IMR-90 (cell line): Measurements from ENCODE around the gene PIWIL4. TPM values are rescaled to one million over a fixed set of nuclear protein-coding genes. Genes with fewer than 3 reads are reported as not detected.

Experiments
- ATAC-seq: fragments of 200-7000 bp; cut with Tn5 transposase; 2 replicates; pipeline ENCODE4 v1.9.1; 2020; ENCODE audit warnings: low read depth, mild to moderate bottlenecking, moderate library complexity
- BruUV-seq: library from RNA; stranded (reverse); fragments of 400-500 nt; replicated peaks from 2 replicates; lab custom pipeline; 2021; lab: Mats Ljungman, UMichigan
- CTCF ChIA-PET: fragments of 300-600 bp; formaldehyde crosslinking; extraction: SDS; loops from one replicate; lab custom pipeline; 2021; ENCODE audit warnings: antibody characterized with exemption; lab: Yijun Ruan, JAX
- POLR2A ChIA-PET: fragments of 300-600 bp; sonication (Branson Sonifier 250); formaldehyde crosslinking; loops from one replicate; lab custom pipeline; 2022; ENCODE audit warnings: antibody characterized with exemption; ENCODE audit not compliant: unreplicated experiment; lab: Charles Lee
- DNase-seq: peaks from one replicate; pipeline ENCODE4 v3.0.0; 2013
- H2AFZ ChIP-seq: replicated peaks from 2 replicates; pipeline ENCODE3; 2013; ENCODE audit warnings: low read length, mild to moderate bottlenecking; ENCODE audit not compliant: poor library complexity
- H2AK5ac ChIP-seq: 2 replicates; pipeline ENCODE4 v1.6.1; 2013; ENCODE audit warnings: low read depth, low read length, inconsistent platforms
- H2AK9ac ChIP-seq: replicated peaks from 2 replicates; pipeline ENCODE3; 2013; ENCODE audit warnings: mild to moderate bottlenecking, low read depth, low read length, moderate library complexity; ENCODE audit not compliant: poor library complexity
- H2BK120ac ChIP-seq: 2 replicates; pipeline ENCODE4 v1.6.1; 2013; ENCODE audit warnings: low read depth, low read length, inconsistent platforms
- H2BK15ac ChIP-seq: 3 replicates; pipeline ENCODE4 v1.6.1; 2013; ENCODE audit warnings: low read depth, low read length, inconsistent platforms
- H2BK20ac ChIP-seq: 2 replicates; pipeline ENCODE4 v1.6.1; 2013; ENCODE audit warnings: low read depth, mild to moderate bottlenecking, inconsistent platforms, low read length, moderate library complexity
- H2BK5ac ChIP-seq: 2 replicates; pipeline ENCODE4 v1.6.1; 2013; ENCODE audit warnings: mild to moderate bottlenecking, low read depth, low read length, inconsistent platforms; ENCODE audit not compliant: poor library complexity, severe bottlenecking
- H3K14ac ChIP-seq: replicated peaks from 2 replicates; pipeline ENCODE4 v1.6.1; 2013; ENCODE audit warnings: low read depth, low read length, inconsistent platforms
- H3K18ac ChIP-seq: 2 replicates; pipeline ENCODE4 v1.6.1; 2013; ENCODE audit warnings: low read depth, low read length, control low read depth
- H3K23ac ChIP-seq: 2 replicates; pipeline ENCODE4 v1.6.1; 2013; ENCODE audit warnings: low read depth, low read length, inconsistent platforms
- H3K27ac ChIP-seq: 2 replicates; pipeline ENCODE4 v1.5.1; 2013; ENCODE audit warnings: mild to moderate bottlenecking, control low read depth, low read length; ENCODE audit not compliant: insufficient read depth
- H3K27me3 ChIP-seq: 2 replicates; pipeline ENCODE4 v1.6.1; 2013; ENCODE audit warnings: low read length; ENCODE audit not compliant: control insufficient read depth, insufficient read depth
- H3K36me3 ChIP-seq: 2 replicates; pipeline ENCODE4 v1.6.1; 2013; ENCODE audit warnings: low read length, mixed read lengths; ENCODE audit not compliant: control insufficient read depth, insufficient read depth
- H3K4ac ChIP-seq: 2 replicates; pipeline ENCODE4 v1.6.1; 2013; ENCODE audit warnings: low read depth, low read length, inconsistent platforms
- H3K4me1 ChIP-seq: 2 replicates; pipeline ENCODE4 v1.6.1; 2013; ENCODE audit warnings: low read length, mixed read lengths; ENCODE audit not compliant: control insufficient read depth, insufficient read depth
- H3K4me2 ChIP-seq: 2 replicates; pipeline ENCODE4 v1.6.1; 2013; ENCODE audit warnings: low read depth, mild to moderate bottlenecking, control low read depth, low read length, moderate library complexity
- H3K4me3 ChIP-seq: 2 replicates; pipeline ENCODE4 v1.5.1; 2013; ENCODE audit warnings: low read depth, mild to moderate bottlenecking, control low read depth, low read length, moderate library complexity; ENCODE audit not compliant: insufficient read depth
- H3K56ac ChIP-seq: 2 replicates; pipeline ENCODE4 v1.6.1; 2013; ENCODE audit warnings: low read length, inconsistent platforms; ENCODE audit not compliant: insufficient read depth; ENCODE audit errors: extremely low read depth
- H3K79me1 ChIP-seq, 2 experiments: 2 replicates each; pipeline ENCODE4 v1.6.1; 2013; ENCODE audit warnings: low read length in 2 of 2, inconsistent platforms in 1 of 2, low read depth in 1 of 2
- H3K9ac ChIP-seq: 2 replicates; pipeline ENCODE4 v1.6.1; 2013; ENCODE audit warnings: low read depth, low read length, control low read depth
- H3K9me1 ChIP-seq: 2 replicates; pipeline ENCODE4 v1.6.1; 2013; ENCODE audit warnings: low read length, inconsistent platforms; ENCODE audit not compliant: insufficient read depth
- H3K9me3 ChIP-seq: 2 replicates; pipeline ENCODE4 v1.6.1; 2013; ENCODE audit warnings: low read length; ENCODE audit not compliant: control insufficient read depth, insufficient read depth
- H4K20me1 ChIP-seq: 2 replicates; pipeline ENCODE4 v1.6.1; 2013; ENCODE audit warnings: low read length, inconsistent platforms; ENCODE audit not compliant: insufficient read depth
- H4K5ac ChIP-seq: 2 replicates; pipeline ENCODE4 v1.6.1; 2013; ENCODE audit warnings: mild to moderate bottlenecking, low read depth, low read length, control low read depth
- H4K8ac ChIP-seq, 2 experiments: 2 replicates each; pipeline ENCODE4 v1.6.1; 2013; ENCODE audit warnings: low read depth in 2 of 2, low read length in 2 of 2, control low read depth in 1 of 2, inconsistent platforms in 1 of 2
- H4K91ac ChIP-seq: 2 replicates; pipeline ENCODE4 v1.6.1; 2013; ENCODE audit warnings: low read depth, low read length, inconsistent platforms; ENCODE audit not compliant: insufficient read depth
- BHLHE40 ChIP-seq: fragments of 150-350 bp; IDR thresholded peaks from 2 replicates; pipeline ENCODE4 v1.6.1; 2016; ENCODE audit warnings: mild to moderate bottlenecking, low read depth, low read length
- CEBPB ChIP-seq: IDR thresholded peaks from 2 replicates; pipeline ENCODE4 v1.6.1; 2012; ENCODE audit warnings: low read depth, low read length, improper control_type of control experiment
- MAFK ChIP-seq: IDR thresholded peaks from 2 replicates; pipeline ENCODE4 v1.6.1; 2012; ENCODE audit warnings: low read depth, low read length, improper control_type of control experiment
- MAZ ChIP-seq: IDR thresholded peaks from 2 replicates; pipeline ENCODE4 v1.6.1; 2012; ENCODE audit warnings: low read depth, mild to moderate bottlenecking, low read length, improper control_type of control experiment, moderate library complexity, borderline replicate concordance
- MXI1 ChIP-seq: IDR thresholded peaks from 2 replicates; pipeline ENCODE4 v1.6.1; 2012; ENCODE audit warnings: low read depth, mild to moderate bottlenecking, low read length, moderate library complexity, borderline replicate concordance
- NFE2L2 ChIP-seq: fragments of 150-350 bp; IDR thresholded peaks from 2 replicates; pipeline ENCODE4 v1.6.1; 2016; ENCODE audit warnings: low read depth, mild to moderate bottlenecking, low read length
- POLR2A ChIP-seq: IDR thresholded peaks from 2 replicates; pipeline ENCODE4 v1.6.1; 2012; ENCODE audit warnings: mild to moderate bottlenecking, low read depth, low read length
- RAD21 ChIP-seq: IDR thresholded peaks from 2 replicates; pipeline ENCODE4 v1.6.1; 2012; ENCODE audit warnings: low read length, improper control_type of control experiment
- RCOR1 ChIP-seq: IDR thresholded peaks from 2 replicates; pipeline ENCODE4 v1.6.1; 2012; ENCODE audit warnings: mild to moderate bottlenecking, low read length, improper control_type of control experiment; ENCODE audit not compliant: insufficient replicate concordance
- RFX5 ChIP-seq: IDR thresholded peaks from 2 replicates; pipeline ENCODE4 v1.8.0; 2012; ENCODE audit warnings: low read depth, mild to moderate bottlenecking, low read length, moderate library complexity
- SMC3 ChIP-seq: fragments of 150-350 bp; IDR thresholded peaks from 2 replicates; pipeline ENCODE4 v1.6.1; 2016; ENCODE audit warnings: low read depth, mild to moderate bottlenecking, antibody characterized with exemption, low read length, moderate library complexity
- WGBS, 2 experiments: methylation state at CpG; one replicate each; pipeline versions ENCODE4 v1.1.5 to v1.1.7; 2013; ENCODE audit warnings: missing lambda C conversion rate in 2 of 2; ENCODE audit not compliant: insufficient read length in 1 of 2; ENCODE audit errors: extremely low coverage in 2 of 2; 5-methylcytosine and 5-hydroxymethylcytosine counted together
- dilution Hi-C: fragments of 300-500 bp; cut with HindIII; formaldehyde crosslinking; loops from one replicate; pipeline ENCODE4 v1.14.3; 2018; ENCODE audit warnings: low sequenced_read_pairs; ENCODE audit not compliant: unreplicated experiment
- in situ Hi-C: fragments of 300-500 bp; cut with MboI; formaldehyde crosslinking; loops from 3 replicates; pipeline ENCODE4 v1.14.3; 2019; ENCODE audit warnings: low sequenced_read_pairs, inconsistent platforms, mixed read lengths
- intact Hi-C: fragments of 100-400 bp; cut with micrococcal nuclease; formaldehyde crosslinking; loops from 2 replicates; pipeline ENCODE4 v1.10.0; 2022
- polyA plus RNA-seq, 3 experiments: library from polyadenylated mRNA; depleted of rRNA; stranded (reverse); fragments of >200 nt; gene quantifications; 2 replicates each; pipeline ENCODE4 v1.2.3, GENCODE V29; 2012; ENCODE audit warnings: low replicate concordance in 1 of 3
- total RNA-seq: library from RNA; depleted of rRNA; stranded (reverse); fragments of >200 nt; gene quantifications from 2 replicates; pipeline ENCODE4 v1.2.3, GENCODE V29; 2012
- TF ChIP-seq, protein P1 (sequence below): fragments of 150-350 bp; IDR thresholded peaks from 2 replicates; pipeline ENCODE4 v1.6.1; 2017; ENCODE audit warnings: mild to moderate bottlenecking, antibody characterized with exemption, low read length, low read depth
- TF ChIP-seq, protein P2 (sequence below): fragments of 150-350 bp; IDR thresholded peaks from 2 replicates; pipeline ENCODE4 v1.6.1; 2016; ENCODE audit warnings: low read depth, mild to moderate bottlenecking, low read length, moderate library complexity, borderline replicate concordance
- TF ChIP-seq, protein P3 (sequence below): conservative IDR thresholded peaks from 2 replicates; pipeline ENCODE4 v1.5.1; 2012; ENCODE audit warnings: mild to moderate bottlenecking, low read depth, low read length, improper control_type of control experiment

Gene PIWIL4
- total and polyA plus RNA-seq, 2 of the 4 experiments (the other 2 are of a cell fraction) = 0.72 to 1.3 TPM

DNA sequence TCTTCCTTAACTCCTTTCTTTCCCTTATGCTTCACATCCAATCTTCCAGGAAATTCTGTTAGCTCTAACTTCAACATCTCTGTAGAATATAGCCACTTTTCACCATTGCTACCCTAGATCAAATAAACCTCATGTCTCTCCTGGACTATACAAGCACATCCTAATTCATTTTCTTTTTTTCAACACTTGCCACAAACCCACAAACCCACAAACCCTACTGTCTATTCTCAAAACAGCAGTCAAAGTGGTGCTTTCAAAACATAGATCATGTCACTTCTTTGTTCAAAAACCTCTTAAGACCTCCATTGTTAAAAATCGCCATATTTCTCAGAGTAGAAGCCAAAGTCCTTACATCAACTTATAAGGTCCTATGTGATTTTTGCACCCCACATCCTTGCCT, 94.3 kb downstream of the PIWIL4 start:
- no peak overlapping the region for H2AK9ac ChIP-seq
- CTCF ChIA-PET = no interaction called here
- BruUV-seq = no TSS peak

More for the DNA sequence above, 94.3 kb downstream of the PIWIL4 start:
- intact Hi-C loops = no loop called here
- no peaks in the 10 kb centered on the region for H4K20me1 ChIP-seq
- dilution Hi-C loops = no loop called here
- no peak overlapping the region for H3K14ac ChIP-seq
- no peaks in the 10 kb centered on the region for H3K9me1 ChIP-seq
- ATAC-seq (no peak), DNase-seq (no peak)
- no peak overlapping the region for H3K56ac ChIP-seq
- H2AK5ac ChIP-seq = no peak overlapping the region
- H3K9ac ChIP-seq = no peak overlapping the region
- TF ChIP-seq CEBPB = no peak
- TF ChIP-seq MAZ = no peak
- TF ChIP-seq SMC3 = no peak
- TF ChIP-seq, protein P1, sequence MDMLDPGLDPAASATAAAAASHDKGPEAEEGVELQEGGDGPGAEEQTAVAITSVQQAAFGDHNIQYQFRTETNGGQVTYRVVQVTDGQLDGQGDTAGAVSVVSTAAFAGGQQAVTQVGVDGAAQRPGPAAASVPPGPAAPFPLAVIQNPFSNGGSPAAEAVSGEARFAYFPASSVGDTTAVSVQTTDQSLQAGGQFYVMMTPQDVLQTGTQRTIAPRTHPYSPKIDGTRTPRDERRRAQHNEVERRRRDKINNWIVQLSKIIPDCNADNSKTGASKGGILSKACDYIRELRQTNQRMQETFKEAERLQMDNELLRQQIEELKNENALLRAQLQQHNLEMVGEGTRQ = no peak
- no peak for TF ChIP-seq MAFK
- no peak for TF ChIP-seq MXI1
- no peak for TF ChIP-seq RCOR1
- TF ChIP-seq RAD21 = no peak
- no peak for TF ChIP-seq POLR2A
- TF ChIP-seq NFE2L2 = no peak
- TF ChIP-seq, protein P2, sequence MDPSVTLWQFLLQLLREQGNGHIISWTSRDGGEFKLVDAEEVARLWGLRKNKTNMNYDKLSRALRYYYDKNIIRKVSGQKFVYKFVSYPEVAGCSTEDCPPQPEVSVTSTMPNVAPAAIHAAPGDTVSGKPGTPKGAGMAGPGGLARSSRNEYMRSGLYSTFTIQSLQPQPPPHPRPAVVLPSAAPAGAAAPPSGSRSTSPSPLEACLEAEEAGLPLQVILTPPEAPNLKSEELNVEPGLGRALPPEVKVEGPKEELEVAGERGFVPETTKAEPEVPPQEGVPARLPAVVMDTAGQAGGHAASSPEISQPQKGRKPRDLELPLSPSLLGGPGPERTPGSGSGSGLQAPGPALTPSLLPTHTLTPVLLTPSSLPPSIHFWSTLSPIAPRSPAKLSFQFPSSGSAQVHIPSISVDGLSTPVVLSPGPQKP = no peak
- no peak for TF ChIP-seq RFX5
- TF ChIP-seq, protein P3, sequence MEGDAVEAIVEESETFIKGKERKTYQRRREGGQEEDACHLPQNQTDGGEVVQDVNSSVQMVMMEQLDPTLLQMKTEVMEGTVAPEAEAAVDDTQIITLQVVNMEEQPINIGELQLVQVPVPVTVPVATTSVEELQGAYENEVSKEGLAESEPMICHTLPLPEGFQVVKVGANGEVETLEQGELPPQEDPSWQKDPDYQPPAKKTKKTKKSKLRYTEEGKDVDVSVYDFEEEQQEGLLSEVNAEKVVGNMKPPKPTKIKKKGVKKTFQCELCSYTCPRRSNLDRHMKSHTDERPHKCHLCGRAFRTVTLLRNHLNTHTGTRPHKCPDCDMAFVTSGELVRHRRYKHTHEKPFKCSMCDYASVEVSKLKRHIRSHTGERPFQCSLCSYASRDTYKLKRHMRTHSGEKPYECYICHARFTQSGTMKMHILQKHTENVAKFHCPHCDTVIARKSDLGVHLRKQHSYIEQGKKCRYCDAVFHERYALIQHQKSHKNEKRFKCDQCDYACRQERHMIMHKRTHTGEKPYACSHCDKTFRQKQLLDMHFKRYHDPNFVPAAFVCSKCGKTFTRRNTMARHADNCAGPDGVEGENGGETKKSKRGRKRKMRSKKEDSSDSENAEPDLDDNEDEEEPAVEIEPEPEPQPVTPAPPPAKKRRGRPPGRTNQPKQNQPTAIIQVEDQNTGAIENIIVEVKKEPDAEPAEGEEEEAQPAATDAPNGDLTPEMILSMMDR = no peak
- TF ChIP-seq BHLHE40 = no peak
- no peak overlapping the region for H3K4ac ChIP-seq
- in situ Hi-C loops = no loop called here
- no peak overlapping the region for H3K4me2 ChIP-seq
- H3K9me3 ChIP-seq = no peaks in the 10 kb centered on the region
- no peak overlapping the region for H4K5ac ChIP-seq
- peaks cover 1% of the 10 kb centered on the region; the same call in 1 of the 2 replicates for H3K4me1 ChIP-seq
- H3K27ac ChIP-seq = no peak overlapping the region
- H3K18ac ChIP-seq = no peak overlapping the region
- no peak overlapping the region for H2BK15ac ChIP-seq
- H2BK120ac ChIP-seq = no peak overlapping the region
- H3K27me3 ChIP-seq = peaks cover 30% of the 10 kb centered on the region
- H4K8ac ChIP-seq = no peak overlapping the region
- POLR2A ChIA-PET = no interaction called here
- H3K4me3 ChIP-seq = no peak overlapping the region
- H4K91ac ChIP-seq = no peak overlapping the region
- no peaks in the 10 kb centered on the region for H3K79me1 ChIP-seq
- H3K23ac ChIP-seq = no peak overlapping the region
- H2BK5ac ChIP-seq = no peak overlapping the region
- no peaks in the 10 kb centered on the region for H3K36me3 ChIP-seq
- no CpG with 5 or more reads among the region's 1 CpG for WGBS, 2 experiments
- H2AFZ ChIP-seq = no peak overlapping the region
- H2BK20ac ChIP-seq = no peak overlapping the region
